ENCODE results near the gene IRAK1.

DNA sequence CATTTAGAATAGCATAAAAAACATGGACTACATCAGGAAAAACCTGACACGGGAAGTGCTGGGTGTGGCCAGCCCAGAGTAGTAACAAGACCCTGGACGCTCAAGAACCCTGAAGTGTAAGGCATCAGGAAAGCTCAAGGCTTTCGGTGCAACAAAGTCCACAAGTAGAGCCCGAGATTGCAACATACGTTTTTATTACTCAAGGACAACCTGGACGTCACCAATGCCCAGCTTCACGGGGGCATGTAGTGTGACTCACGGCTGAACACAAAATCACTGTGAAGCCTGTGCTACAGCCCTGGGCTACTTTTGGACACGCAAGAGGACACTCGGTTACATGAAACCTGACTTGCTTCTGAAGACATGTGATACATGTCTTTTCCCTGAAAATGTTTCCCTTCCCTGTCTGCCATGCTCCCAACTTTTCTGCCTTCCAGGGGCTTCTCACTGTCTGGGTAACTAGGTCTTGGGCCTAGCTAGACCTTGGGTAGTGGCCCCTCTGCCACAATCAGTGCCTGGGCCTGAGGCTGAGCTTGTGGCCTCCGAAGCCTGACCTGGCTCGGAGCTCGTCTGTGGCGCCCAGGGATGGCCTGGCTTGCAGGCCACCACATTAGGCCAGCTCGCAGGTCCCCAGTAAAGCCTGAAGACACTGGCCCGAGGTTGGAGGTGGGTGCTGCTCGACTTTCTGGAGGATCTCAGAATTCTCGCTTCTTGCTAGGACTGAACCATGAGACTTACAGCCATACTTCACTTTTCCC, 9.2 kb downstream of the IRAK1 start:
- TF ChIP-seq, protein P1, sequence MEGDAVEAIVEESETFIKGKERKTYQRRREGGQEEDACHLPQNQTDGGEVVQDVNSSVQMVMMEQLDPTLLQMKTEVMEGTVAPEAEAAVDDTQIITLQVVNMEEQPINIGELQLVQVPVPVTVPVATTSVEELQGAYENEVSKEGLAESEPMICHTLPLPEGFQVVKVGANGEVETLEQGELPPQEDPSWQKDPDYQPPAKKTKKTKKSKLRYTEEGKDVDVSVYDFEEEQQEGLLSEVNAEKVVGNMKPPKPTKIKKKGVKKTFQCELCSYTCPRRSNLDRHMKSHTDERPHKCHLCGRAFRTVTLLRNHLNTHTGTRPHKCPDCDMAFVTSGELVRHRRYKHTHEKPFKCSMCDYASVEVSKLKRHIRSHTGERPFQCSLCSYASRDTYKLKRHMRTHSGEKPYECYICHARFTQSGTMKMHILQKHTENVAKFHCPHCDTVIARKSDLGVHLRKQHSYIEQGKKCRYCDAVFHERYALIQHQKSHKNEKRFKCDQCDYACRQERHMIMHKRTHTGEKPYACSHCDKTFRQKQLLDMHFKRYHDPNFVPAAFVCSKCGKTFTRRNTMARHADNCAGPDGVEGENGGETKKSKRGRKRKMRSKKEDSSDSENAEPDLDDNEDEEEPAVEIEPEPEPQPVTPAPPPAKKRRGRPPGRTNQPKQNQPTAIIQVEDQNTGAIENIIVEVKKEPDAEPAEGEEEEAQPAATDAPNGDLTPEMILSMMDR (IDR thresholded peaks at IDR 0.05), result no peak
- TF ChIP-seq POLR2AphosphoS5 (IDR thresholded peaks at IDR 0.05; ENCODE audit: low read depth, low read length) (no peak), TCF7L2 (IDR thresholded peaks at IDR 0.05; ENCODE audit: low read depth, low read length) (no peak), SIN3A (IDR thresholded peaks at IDR 0.05; ENCODE audit: borderline replicate concordance, insufficient read depth, low read depth, low read length) (no peak)
- TF ChIP-seq, protein P2, sequence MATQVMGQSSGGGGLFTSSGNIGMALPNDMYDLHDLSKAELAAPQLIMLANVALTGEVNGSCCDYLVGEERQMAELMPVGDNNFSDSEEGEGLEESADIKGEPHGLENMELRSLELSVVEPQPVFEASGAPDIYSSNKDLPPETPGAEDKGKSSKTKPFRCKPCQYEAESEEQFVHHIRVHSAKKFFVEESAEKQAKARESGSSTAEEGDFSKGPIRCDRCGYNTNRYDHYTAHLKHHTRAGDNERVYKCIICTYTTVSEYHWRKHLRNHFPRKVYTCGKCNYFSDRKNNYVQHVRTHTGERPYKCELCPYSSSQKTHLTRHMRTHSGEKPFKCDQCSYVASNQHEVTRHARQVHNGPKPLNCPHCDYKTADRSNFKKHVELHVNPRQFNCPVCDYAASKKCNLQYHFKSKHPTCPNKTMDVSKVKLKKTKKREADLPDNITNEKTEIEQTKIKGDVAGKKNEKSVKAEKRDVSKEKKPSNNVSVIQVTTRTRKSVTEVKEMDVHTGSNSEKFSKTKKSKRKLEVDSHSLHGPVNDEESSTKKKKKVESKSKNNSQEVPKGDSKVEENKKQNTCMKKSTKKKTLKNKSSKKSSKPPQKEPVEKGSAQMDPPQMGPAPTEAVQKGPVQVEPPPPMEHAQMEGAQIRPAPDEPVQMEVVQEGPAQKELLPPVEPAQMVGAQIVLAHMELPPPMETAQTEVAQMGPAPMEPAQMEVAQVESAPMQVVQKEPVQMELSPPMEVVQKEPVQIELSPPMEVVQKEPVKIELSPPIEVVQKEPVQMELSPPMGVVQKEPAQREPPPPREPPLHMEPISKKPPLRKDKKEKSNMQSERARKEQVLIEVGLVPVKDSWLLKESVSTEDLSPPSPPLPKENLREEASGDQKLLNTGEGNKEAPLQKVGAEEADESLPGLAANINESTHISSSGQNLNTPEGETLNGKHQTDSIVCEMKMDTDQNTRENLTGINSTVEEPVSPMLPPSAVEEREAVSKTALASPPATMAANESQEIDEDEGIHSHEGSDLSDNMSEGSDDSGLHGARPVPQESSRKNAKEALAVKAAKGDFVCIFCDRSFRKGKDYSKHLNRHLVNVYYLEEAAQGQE (IDR thresholded peaks at IDR 0.05; ENCODE audit: insufficient read depth in 1 of 2, low read depth in 2 of 2, low read length in 1 of 2), result no peak

Measured in Panc1 (cell line).